Activated CD8-positive, alpha-beta memory T cell treated with anti-CD3 and anti-CD28 coated beads, Interleukin-2, amount 50 U/mL, for 1 hour (primary cell): ENCODE data around the gene NSD1.
"Not testable (repeated sequence)": the region's sequence is repeated elsewhere in the genome, so short reads cannot be mapped to it uniquely, and the experiment has no call there.

Source experiments
- DNase-seq: peaks from one replicate; pipeline ENCODE4 v3.0.0-alpha.2; 2020; ENCODE audit errors: extremely low read depth

NSD1 gene

GRCh38 chr5:177126771-177127170 is 6.8 kb upstream of the NSD1 start:
- no peak for DNase-seq

DNA sequence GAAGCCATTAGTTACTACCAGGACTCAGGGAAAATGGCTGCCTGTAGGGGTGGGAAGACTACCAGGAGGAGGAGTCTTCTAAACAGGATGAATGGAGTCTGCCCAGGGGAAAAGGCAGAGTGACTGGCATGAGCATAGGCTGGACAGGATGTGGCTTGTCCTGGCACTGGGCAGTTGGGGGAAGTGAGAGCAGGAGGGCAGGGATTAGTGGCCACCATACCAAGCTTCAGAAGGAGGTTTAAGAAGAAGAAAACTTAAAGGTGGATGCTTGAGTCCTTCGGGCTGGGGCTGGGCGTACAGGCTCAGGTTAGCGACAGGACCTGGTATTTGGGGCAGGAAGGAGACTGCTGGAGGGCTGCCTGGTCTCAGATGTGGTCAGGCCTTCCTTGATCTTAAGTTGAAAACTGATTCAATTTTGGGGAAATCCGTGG is 5.0 kb upstream of the NSD1 start:
- DNase-seq, result no peak

GRCh38 chr5:177130211-177131018 is 3.2 kb upstream of the NSD1 start:
- no peak for DNase-seq

GRCh38 chr5:177131019-177131320 is 2.6 kb upstream of the NSD1 start:
- DNase-seq, result no peak

- DNase-seq, result no peak
Observed at GRCh38 chr5:177131352-177132135, 2.0 kb upstream of the NSD1 start.

- DNase-seq, result no peak
Observed at GRCh38 chr5:177132136-177133095, 1.2 kb upstream of the NSD1 start.

DNA sequence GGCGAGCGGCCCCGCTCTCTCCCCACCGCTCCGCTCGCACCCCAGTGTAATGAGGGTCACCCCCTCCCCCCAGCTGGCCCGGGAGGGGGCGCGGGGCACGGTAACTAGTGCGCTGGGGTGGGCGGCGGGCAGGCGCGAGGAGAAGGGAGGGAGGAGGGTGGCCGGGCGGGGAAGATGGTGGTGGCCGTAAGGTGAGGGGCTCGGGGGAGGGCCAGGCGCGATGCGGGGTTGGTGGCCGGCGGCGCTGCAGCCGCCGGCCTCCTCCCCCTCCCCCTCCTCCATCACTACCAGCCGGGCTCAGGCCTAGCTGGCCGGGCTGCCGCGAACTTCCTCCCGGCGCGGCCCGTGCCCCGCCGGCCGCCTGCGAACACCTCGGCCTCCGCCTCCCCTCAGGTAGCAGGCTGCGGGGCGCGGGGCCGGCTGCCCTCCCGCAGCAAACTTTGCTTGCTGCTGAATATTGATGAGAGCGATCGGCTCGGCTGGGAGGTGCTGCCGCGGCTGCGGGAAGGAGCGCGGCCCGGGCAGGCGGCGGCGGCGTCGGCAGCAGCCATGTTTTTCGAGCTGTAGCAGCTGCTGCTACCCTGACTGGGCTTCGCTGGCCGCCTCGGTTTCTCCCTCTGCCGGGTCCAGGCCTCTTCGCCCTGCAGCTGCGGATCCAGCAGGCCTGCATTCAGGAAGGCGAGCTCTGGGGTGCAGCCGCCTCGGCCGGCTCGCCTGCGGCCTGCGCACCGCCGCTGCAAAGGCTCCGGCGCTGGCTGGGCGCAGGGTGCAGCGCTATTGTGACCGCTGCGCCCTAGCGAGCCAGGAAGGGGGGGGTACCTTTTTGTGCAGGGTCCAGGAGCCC is 502 bp downstream of the NSD1 start:
- no peak for DNase-seq

- no peak for DNase-seq
Observed at GRCh38 chr5:177134697-177135225, 1.2 kb downstream of the NSD1 start.

- no peak for DNase-seq
Observed at GRCh38 chr5:177140312-177140711, 6.7 kb downstream of the NSD1 start.

DNA sequence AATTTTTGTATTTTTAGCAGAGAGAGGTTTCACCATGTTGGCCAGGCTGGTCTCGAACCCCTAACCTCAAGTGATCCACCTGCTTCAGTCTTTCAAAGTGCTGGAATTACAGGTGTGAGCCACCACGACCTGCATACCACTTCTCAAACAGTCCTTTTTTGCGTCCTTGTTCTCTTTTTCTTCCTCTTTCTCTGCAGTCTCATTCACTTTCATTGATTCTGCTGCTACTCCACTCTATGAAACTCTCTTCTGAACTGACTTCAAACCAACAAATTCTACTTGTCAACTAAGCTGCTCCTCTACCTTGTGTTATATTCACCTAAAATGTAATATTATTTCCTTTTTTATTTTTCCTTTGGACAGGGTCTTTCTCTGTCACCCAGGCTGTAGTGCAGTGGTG is 7.9 kb downstream of the NSD1 start:
- DNase-seq, result no peak

DNA sequence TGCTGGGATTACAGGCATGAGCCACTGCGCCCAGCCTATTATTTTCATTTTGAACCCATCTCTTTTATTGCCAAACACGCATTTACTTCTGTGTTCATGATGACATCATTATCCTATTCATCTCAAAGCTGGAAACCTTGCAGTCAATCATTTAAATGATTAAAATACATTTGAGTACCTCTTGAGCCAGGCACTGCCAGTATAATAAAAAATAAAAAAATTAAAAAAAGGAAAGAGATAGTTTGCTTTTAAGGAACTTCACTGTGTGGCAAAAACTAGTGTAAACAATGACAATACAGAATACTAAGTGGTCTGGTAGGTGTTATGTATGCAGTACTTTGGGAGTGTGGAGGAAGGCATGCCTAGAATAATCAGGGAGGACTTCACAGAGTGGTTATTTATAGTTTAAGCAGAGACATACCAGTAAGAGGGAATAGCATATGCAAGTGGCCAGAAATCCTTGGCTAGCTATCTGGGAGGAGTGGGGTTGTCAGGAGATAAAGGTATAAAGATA is 8.6 kb downstream of the NSD1 start:
- DNase-seq, result no peak

DNA sequence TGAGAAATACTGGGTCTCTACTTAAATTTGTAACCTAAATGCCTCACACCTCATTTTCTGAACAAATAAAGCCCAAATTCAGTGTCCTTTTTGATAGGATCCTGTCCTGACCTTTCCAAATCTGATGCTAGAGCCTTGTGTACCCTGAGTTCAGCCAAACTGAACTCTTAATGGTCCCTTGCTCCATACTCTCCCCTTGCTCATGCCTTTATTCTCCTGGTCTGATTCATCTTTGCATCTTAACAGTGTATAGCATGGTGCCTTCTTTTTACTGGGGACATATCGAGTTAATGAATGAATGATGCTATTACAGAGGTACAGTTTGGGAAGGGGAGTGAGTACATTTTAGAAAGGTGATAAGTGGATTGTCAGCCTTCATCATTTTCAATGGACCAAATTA is 9.2 kb downstream of the NSD1 start:
- no peak for DNase-seq

- DNase-seq, result no peak
Observed at GRCh38 chr5:177146891-177147638, 13.5 kb downstream of the NSD1 start.

DNA sequence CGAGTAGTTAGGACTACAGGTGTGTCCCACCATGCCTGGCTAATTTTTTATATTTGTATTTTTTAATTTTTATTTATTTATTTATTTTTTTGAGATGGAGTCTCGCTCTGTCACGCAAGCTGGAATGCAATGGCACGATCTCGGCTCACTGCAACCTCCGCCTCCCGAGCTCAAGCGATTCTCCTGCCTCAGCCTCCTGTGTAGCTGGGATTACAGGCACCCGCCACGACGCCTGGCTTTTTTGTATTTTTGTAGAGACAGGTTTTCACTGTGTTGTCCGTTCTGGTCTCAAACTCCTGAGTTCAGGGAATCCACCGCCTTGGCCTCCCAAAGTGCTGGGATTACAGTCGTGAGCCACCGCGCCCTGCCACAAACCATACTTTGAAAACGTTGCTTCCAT is 16.5 kb downstream of the NSD1 start:
- not testable (repeated sequence) for DNase-seq

DNA sequence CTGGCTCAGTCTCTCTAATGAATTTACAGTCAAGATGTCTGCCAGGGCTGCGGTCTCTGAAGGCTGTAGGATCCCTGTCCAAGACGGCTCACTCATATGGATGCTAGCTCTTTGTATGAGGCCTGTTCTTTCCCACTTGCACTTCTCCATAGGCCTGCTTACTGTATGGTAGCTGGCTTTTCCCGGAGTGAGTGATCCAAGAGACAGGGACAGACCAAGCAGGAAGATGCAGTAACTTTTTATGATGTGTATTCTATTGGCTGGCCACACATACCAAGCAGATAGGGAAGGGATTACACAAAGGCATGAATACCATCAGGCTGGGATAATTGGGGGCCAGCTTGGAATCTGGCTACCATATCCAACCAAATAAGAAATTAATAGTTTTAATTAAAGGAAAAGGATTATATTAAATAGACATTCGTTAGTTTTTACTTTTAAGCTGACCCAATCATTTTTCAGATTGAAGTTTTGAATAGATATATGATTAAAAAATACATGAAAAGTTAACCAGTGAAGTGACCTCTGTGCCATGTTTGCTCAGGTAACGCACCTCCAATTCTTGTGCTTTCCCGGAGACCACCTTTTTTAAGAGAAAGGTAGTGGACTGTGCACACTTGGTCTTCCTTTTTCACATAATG is 20.6 kb downstream of the NSD1 start:
- DNase-seq, result no peak

GRCh38 chr5:177162379-177162778 is 28.8 kb downstream of the NSD1 start:
- no peak for DNase-seq

DNA sequence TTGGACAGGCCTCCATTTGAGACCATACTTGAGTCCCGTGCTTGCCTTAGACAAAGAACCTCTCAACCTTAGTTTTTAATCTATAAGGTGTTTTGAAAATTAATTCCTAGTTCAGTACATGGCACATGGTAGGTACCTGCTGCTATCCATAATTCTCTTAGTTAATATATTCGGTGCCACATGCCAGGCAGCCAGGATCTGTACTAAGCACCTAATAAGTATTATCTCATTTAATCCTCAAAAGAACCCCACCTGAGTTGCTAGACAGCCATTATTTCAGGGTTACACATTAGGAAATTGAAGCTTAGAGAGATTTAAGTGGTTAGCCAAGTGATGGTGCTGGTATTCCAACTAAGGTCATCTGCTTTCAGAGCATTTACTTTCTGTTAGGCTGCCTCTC is 29.9 kb downstream of the NSD1 start:
- no peak for DNase-seq

DNA sequence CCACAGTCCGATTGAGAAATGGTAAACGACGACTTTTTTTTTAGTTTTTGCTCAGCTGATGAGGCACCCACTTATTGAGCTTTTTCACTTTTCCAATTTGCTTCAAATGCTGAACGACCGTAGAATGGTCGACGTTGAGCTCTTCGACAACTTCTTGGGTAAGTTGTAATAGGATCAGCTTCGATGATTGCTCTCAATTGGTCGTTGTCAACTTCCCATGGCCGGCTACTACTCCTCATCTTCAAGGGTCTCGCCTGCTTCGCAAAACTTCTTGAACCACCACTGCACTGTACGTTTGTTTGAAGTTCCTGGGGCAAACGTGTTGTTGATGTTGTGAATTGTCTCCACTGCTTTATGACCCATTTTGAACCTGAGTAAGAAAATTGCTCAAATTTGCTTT is 35.7 kb downstream of the NSD1 start:
- no peak for DNase-seq

DNA sequence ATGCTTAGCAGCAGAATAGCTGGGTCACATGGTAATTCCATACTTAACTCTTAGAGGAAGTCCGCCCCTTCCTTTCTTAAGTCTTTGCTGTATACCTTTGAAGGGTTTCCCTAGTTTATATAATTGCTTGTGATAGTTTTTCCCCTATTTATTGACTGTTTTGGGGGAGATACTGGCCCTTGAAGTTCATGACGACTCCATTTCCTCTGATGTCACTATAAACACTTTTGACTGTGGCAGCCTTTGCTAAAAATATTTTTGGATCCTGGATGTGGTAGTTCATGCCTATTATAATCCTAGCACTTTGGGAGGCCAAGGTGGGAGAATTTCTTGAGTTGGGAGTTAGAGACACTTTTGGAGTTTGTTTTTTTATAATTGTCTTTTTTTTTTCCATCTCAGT is 38.4 kb downstream of the NSD1 start:
- DNase-seq, result no peak

DNA sequence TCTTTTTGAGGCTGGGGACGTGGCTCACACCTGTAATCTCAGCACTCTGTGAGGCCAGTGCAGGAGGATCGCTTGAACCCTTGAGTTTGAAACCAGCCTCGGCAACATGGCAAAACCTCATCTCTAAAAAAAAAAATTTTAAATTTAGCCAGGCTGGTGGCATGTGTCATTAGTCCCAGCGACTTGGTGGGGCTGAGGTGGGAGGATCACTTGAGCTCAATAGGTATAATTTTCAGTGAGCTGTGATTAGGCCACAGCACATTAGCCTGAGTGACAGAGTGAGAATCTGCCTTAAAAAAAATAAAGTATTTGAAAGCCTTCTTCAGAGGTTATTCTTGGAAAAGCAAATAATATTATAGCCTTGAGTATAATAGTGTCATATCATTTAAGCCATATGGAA is 41.8 kb downstream of the NSD1 start:
- no peak for DNase-seq
